Measurements from ENCODE around the gene NIPAL3.

Gene NIPAL3

DNA sequence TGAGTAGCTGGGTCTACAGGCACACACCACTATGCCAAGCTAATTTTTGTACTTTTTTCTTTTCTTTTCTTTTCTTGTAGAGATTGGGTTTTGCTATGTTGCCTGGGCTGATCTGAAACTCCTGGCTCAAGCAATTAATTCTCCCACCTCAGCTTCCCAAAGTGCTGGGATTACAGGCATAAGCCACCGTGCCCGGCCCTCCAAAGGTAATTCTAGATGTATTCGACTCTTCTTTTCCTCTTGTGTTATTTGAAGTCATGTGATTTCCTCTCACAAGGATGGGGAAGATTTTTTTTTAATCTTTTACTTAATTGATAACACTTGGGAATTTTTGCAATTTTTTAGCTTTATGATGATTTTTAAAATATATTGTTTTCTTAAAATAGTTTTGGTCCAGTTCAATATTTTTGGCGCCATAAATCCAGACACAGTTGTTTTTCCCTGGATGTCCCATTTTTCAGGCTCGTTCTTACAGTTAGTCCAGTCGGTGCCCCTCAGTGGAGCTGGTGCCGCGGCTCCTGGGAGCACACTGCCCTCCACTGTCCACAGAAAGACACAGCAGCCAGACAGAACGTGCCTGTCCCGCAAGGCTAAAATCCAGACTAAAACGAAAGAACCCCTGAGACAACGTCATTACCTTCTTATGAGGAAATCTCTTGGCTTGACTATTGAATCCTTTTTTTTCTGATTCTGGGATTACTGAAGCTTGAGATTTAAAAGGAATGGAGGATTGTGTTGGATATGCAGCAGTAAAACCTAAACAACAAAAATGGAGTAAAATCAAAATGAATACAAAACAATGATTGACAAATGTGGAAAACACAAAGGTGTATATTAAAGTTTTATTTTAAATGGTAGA lies 24.4 kb upstream of the NIPAL3 start:
- peak; percentile 33 to 61 for DNase-seq (ENCODE audit: low read depth in 1 of 2, low spot score in 1 of 2)

DNA sequence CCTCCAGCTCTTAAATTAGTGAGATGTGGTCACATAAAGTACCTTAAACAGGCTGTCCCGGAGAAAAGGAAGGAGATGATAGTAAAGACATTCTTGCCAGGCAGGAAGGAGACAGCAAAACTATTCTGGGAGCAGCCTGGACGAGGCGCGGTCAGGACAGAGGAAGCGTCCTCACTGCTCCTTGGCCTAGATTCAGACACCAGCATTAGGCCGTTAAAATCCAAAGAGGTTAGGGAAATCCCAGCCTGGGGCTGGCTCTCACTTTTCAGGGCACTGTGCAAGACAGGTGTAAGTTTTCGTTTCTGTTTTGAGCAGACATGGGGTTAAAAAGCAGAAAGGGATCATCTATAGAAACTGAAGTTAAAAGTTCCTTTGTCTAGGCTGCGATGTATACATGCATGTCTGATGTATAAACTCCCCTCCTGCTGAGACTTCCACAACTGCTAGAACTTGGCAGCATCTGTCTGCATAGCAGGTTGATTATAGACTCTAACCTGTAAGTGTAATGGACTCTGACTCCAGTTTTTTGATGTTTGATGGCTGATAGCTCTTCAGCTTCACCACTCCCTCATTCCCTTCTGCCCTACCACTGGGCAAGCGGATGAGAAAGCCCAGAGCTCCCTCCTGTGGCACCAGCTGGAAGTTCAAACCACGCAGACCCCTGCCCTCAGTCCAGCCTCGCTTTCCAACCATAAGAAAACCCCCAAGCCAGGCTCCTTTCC lies 23.6 kb upstream of the NIPAL3 start:
- DNase-seq (ENCODE audit: low read depth in 1 of 2, low spot score in 1 of 2), result peak; percentile 49 to 54

DNA sequence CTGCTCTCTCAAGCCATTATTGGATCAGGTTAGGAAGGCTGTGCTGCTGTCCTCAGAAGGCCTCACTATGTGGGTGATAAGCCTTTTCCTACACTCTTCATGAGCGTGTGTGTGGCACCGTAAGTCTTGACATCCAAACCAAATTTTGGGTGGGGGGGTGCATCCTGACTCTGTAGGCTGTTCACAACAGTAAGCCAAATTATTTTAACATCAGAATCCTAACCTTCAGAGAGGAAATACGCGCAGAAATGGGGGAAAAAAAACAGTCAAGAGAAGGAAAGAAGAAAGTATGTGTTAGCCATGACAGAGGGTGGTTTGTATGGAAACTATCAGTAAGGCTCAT lies 23.0 kb upstream of the NIPAL3 start:
- DNase-seq (ENCODE audit: low read depth in 1 of 2, low spot score in 1 of 2), result no peak

DNA sequence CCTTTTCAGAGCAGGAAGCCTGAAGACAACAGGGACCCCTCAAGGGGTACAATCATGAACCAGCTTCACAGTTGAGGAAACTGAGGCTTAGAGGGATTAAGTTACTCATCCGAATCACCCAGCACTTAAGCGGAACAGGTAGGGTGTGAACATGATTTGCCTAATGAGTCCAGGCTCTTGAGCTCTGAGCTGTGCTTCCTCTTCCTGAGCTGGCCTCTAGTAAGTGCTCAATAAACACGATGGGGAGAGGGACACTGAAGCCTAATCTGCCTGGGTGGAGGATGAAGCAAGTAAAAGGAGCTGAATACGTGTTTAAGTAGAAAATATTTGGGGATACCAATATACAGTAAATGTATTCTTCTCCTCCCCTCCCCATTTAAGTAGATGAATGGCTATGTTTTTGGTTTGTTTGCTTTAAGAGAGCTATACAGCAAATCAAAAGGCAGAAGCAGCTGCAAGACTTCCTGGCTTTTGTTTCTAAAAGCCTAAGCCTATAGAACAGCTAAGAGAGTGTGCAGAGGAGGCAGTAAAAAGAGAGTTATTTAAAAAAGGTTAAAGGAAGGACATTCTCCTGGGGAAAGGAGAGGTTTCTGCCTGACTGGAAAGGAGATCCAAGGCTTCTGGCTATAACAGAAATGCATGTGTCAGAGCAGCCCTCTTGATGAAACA lies 22.5 kb upstream of the NIPAL3 start:
- DNase-seq (ENCODE audit: low read depth in 1 of 2, low spot score in 1 of 2), result no peak

DNA sequence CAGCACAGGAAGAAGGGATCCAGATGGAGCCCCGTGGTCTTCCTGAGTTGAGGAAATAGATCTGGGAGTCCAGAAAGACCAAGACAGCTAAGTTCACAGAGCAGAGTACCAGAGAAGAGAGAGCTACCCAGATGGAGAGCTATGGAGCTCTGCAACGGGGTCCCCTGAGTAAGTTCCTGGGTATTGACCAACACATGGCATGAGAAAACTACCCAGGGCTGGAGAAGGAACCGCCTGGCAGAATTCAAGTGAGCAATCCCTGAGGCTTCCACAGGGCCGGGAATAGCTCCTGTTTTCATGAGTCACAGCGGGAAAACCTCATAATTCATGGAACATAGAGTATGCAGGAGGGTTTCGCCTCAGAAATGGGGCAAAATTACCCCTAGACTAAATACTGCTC lies 21.7 kb upstream of the NIPAL3 start:
- no peak for DNase-seq (ENCODE audit: low read depth in 1 of 2, low spot score in 1 of 2)

DNA sequence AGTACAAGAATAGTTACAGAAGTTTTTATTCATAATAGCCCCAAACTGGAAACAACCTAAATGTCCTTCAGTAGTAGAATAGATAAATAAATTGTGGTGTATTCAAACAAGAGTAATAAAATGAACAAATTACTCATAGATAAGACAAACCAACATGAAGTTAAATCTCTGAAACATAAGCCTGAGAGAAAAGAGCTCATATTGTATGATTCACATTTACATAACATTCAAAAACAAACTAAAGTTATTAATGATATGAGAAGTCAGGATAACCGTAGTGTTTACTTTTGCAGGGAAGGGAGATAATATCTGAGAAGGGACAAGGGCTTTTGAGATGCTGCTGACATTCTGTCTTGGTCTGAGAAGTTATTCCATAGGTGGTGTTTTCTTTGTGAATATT lies 15.5 kb upstream of the NIPAL3 start:
- no peak for DNase-seq (ENCODE audit: low read depth in 1 of 2, low spot score in 1 of 2)

DNA sequence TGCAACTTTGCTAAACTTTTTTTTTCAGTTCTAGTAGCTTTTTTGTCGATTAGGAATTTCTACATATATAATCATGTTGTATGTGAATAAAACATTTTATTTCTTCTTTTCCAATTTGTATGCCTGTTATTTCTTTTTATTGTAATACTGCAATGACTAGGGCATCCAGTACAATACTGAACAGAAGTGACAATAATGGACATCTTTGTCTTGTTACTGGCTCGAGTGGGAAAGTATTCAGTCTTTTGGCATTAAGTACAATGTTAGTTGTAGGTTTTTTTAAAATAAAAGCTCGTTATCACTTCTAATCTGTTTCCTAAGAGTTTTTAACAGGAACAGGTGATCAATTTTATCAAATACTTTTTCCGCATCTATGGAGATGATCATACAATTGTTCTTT lies 11.8 kb upstream of the NIPAL3 start:
- DNase-seq (ENCODE audit: low read depth in 1 of 2, low spot score in 1 of 2), result no peak

DNA sequence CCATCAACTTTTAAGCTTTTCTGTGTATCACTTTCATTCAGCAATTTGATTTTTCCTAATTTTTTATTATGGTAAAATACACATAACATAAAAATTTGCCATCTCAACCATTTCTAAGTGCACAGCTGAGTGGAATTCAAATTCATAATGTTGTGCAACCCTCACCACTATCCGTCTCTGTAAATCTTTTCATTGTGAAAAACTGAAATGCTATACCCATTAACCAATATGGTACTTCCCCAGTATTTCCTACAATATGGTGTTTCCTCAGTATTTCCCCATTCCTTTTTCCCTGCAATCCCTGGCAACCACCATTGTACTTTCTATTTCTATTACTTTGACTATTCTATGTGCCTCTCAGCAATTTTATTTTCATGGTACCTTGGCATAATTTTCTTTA lies 8.8 kb upstream of the NIPAL3 start:
- DNase-seq (ENCODE audit: low read depth in 1 of 2, low spot score in 1 of 2), result no peak

DNA sequence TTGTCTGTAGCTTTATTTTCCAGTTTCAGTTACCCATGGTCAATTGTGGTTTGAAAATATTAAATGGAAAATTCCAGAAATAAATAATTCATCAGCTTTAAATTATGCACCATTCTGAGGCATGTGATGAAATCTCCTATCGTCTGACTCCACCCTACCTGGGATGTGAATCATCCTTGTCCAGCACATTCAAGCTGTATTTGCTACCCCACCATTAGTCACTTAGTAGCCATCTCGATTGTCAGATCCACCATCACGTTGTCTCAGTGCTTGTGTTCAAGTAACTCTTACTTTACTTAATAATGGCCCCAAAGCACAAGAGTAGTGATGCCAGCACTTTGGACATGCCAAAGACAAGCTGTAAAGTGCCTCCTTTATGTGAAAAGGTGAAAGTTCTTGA lies 6.1 kb upstream of the NIPAL3 start:
- DNase-seq (ENCODE audit: low read depth in 1 of 2, low spot score in 1 of 2), result no peak

DNA sequence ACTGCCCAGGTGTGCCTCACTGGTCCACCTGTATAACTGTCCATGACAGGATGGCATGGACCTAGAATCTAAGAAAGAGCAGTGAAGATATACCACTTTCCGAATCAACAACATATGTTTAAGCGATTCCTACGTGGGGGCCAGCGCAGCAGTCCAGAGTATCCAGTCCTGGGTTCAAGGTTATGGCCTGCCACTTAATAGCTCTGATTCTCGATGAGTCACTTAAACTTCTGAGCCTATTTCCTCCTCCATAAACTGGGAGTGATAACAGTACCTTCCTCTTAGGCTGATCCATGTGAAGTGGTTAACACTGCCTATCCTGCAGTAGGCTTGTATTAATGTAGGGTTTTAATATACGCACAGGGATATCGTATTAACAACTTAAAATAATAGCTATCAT lies 4.9 kb upstream of the NIPAL3 start:
- no peak for DNase-seq (ENCODE audit: low read depth in 1 of 2, low spot score in 1 of 2)

DNA sequence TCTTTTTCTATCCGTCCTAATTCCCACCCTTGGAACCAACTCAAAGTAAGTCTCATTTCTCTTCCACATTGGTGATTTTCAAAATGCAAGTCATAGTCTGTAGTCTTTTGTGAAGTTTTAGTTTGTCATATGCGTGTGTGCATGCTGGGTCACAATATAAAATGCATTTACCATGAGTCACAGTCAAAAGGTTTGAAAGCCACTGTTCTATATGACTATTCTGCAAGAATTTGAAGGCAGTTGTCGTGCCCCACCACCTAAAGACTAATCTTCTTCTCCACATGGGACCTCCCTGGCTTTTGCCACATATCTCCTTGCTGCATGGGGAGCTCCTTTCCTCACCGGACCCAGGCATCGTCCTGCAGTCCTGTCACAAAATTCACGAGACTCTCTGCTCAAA lies 3.6 kb upstream of the NIPAL3 start:
- no peak for DNase-seq (ENCODE audit: low read depth in 1 of 2, low spot score in 1 of 2)

DNA sequence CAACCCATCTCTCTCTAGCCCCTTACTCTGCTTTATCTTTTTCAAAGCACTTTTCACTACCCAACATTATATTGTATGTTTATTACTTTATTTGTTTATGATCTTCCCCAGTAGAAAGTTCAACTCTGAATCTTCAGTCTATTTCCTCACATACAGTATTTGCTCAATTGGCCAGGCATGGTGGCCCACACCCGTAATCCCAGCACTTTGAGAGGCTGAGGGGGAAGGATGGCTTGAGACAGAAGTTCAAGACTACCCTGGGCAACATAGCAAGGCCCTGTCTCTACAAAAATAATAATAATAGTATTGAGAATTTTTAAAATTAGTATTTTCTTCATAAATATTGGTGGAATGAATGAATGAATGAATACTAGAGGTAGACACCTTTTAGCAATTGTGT lies 3.2 kb upstream of the NIPAL3 start:
- DNase-seq (ENCODE audit: low read depth in 1 of 2, low spot score in 1 of 2), result no peak

DNA sequence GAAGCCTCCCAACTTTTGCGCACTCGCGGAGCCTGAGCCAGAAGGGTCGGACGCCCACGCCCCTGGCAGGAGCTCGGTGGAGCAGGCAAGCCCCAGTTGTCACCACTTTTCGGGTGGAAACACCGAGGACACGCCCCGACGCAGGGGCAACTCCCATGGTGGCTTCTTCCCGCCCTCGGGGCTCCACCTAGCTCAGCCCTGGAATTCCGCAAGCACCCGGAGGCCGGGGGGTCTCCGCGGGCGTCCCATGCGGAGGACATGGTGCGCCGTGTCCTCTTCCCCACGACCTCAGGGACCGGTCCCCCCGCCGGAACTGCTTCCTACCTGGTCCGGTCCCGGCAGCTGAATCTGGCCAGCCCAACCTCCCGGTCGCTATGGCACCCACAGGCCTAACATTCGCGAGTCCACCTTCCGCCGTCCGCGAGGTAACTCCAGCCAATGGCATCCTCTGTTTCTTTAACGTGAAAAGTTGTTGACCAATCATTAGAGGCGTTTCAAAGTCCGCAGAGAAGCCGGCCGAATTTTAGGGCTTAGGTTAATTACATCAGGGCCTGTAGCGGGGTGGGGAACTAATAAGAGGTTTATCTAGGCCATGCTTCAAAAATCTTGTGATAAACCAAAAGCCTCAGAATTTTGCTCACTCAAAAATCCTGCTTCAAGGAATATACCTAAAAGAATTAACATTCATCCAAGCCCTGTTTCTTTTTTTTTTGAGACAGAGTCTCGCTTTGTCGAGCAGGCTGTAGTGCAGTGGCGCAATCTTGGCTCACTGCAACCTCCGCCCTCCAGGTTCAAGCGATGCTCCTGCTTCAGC lies 2.0 kb upstream of the NIPAL3 start, which contains the start of gene STPG1:
Gene STPG1 (minus strand): TSS at position 433 of the 814 bp plus-strand sequence. CDS start 12,394 bp downstream, outside the sequence.
- DNase-seq (ENCODE audit: low read depth in 1 of 2, low spot score in 1 of 2), result peak; percentile 60 to 73

DNA sequence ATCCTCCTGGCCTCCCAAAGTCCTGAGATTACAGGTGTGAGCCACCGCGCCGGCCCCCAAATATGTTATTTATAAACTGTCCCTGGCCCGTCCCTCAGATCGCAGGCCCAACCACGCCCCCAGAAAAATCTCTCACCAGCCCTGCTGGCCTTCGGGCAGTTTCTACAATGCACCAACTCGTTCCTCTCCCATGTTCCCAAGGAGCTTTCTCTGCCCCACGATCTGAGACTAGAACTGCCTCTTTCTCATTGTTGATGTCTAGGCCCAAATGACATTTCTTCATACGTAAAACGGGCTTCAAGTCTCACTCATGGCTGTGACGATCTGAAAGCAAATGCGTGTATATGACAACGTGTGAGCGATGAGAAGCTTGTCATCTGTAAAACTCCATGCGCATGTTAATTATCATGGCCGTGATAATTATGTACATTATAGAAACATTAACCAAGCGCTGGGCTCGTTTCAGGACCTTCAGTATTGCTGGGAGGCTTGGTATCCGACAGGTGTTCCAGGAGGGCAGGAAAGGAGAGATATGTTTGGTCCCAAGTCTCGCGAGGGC lies 748 bp upstream of the NIPAL3 start:
- no peak for DNase-seq (ENCODE audit: low read depth in 1 of 2, low spot score in 1 of 2)

DNA sequence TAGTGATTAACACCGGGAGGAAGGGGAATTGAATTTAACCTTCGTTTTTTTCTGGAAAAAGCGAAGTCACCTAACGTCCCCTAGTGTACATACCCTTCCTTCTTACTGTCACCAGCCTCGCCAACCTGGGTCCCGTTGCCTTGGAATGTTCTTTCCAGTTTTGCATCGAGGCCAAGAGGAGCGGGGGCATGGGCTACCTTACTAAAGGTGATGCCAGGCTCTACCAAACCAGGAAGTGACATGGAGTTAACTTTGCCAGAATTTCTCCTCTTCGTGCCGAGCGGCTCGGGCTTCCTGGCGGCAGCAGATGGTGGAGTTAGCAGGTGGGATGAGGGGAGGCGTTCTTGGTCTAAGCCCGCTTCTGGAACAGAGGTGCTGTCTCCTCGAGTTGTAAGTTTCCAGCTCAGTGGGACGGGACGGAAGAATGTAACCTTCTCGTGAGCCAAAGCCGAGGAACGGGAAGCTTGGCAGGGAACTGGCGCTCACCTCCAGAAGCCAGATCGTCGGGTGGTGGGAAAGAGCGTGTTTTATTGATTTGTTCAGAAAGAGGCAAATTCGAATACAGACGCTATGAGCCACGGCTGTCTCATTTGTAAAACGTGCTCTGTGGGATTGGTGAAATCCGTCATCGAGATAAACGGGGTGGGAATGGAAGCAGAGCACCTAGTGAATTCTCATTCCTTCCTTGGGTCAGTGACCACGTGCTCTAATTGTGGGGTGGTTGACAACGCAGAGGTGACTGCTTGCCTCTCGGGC lies 486 bp downstream of the NIPAL3 start:
- DNase-seq (ENCODE audit: low read depth in 1 of 2, low spot score in 1 of 2), result no peak

DNA sequence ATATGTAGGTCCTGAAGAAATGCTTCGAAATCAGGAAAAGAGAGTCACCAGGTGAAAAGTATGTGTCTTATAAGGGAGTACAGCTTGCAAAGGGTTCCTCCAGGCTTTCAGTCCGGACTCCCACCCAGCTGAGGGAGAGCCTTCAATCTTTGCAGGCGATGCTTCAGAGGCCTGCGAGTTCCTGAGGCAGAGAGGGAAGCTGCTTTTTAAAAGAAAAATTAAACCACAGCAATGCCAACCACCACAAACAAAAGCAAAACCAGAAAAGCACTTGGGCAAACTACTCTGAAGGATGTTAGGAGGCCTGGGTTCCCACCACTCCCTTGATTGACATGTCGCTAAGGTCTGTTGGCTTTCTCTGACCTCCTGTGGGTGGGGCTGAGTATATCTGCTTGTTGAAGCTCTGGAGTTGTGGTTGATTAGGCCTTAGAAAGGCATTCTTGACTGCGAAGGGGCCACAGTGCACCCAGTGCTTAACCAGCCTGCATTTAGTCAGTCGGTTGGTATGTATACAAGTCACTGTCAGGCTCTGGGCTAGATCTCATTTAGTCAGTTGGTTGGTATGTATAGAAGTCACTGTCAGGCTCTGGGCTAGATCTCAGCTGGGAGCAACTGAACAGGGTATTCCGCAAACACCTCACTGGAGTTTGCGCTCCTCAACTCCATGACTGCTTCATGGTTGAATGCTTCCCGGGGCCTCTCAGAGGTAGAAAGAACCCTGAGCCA lies 1.2 kb downstream of the NIPAL3 start:
- no peak for DNase-seq (ENCODE audit: low read depth in 1 of 2, low spot score in 1 of 2)

DNA sequence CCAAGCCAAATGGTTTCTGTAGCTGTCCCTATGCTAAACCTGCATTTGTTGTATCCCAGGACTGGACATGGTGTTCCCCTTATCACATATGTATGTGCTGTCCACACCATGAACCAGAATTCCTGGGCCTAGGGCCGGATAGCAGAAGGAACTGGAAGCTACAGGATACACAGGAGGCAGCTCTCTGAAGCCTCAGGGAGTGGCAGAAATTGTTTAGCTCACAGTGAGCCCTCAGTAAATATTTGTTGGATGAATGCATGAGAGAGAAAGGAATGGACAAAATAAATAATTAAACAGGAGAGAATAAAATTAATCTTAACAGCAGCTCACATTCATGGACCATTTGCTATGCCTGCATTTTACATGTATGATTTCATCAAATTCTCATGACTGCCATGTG lies 2.1 kb downstream of the NIPAL3 start:
- no peak for DNase-seq (ENCODE audit: low read depth in 1 of 2, low spot score in 1 of 2)

DNA sequence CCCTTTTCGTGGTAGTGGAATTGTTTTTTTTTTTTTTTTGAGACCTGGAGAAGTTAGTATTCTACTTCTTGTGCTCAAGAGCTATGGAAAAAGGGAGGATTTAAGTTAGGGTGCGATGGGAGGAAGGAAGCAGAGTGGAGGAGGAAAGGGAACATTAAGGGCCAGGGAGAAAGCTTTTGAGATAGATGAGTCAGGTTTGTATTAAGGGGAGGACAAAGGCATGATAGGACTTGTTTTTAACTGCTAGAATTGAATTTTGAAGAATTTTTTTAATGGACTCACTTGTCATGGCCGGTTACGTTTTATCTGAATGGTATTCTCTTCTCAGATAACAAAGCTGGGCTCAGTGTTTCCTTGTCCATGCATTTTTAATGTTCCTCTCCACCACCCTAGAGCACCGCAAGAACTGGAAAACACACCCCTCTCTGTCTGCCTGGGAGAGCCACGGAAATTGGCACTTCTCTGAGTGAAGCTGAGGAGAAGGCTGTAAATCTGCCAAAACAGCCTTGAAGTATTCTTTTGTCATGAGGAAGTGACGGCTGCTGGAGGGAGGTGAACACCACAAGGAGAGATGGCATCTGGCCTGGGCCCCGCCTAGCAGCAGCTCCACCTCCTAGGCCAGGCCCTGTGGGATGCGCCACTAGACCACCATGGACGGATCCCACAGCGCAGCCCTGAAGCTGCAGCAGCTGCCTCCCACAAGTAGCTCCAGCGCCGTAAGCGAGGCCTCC lies 3.5 kb downstream of the NIPAL3 start:
- no peak for DNase-seq (ENCODE audit: low read depth in 1 of 2, low spot score in 1 of 2)

DNA sequence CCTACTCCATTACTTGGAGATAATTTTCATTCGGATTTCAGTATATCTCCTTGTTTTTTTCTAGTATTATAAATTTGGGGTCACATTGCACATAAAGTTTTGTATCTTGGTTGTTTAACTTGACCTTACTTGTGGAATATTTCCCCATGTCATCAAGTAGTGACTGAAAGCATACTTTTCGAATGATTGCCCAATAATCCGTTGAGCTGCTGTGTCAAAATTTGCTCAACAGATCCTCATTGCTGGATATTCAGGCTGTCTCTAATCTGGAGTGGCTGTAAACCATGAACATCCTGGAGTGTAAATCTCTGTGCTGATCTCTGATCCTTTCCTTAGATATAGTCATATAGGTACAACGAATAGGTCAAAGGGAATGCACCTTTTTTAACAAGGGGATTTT lies 4.9 kb downstream of the NIPAL3 start:
- no peak for DNase-seq (ENCODE audit: low read depth in 1 of 2, low spot score in 1 of 2)

Measured in activated CD4-positive, alpha-beta T cell treated with anti-CD3 and anti-CD28 coated beads, Interleukin-2, amount 50 U/mL, for 24 hours (primary cell).